ENCODE measurements around the gene KRTAP5-9.
"Not testable (repeated sequence)": the region's sequence is repeated elsewhere in the genome, so short reads cannot be mapped to it uniquely, and the experiment has no call there.

The KRTAP5-9 gene

GRCh38 chr11:71518506-71519471 is 29.4 kb upstream of the KRTAP5-9 start:
- no peak overlapping the region for H2AFZ ChIP-seq (ENCODE audit: low read length, unreplicated experiment)
- no peaks in the 10 kb centered on the region for H3K27me3 ChIP-seq (ENCODE audit: insufficient read depth, low read length)
- no peaks in the 10 kb centered on the region for H3K79me2 ChIP-seq (ENCODE audit: control insufficient read depth, insufficient read depth, low read length, unreplicated experiment)
- H3K36me3 ChIP-seq (ENCODE audit: insufficient read depth, low read length) = no peaks in the 10 kb centered on the region
- no peak overlapping the region for H3K27ac ChIP-seq (ENCODE audit: low read depth, low read length)
- no peak overlapping the region for H3K4me3 ChIP-seq (ENCODE audit: low read depth, low read length)
- no peaks in the 10 kb centered on the region for H3K4me1 ChIP-seq (ENCODE audit: control insufficient read depth, insufficient read depth, low read length, unreplicated experiment)

- Histone ChIP-seq H3K27ac (ENCODE audit: low read depth, low read length) (no peak overlapping the region), H3K79me2 (ENCODE audit: control insufficient read depth, insufficient read depth, low read length, unreplicated experiment) (no peaks in the 10 kb centered on the region), H3K4me3 (ENCODE audit: low read depth, low read length) (no peak overlapping the region), H3K27me3 (ENCODE audit: insufficient read depth, low read length) (peaks cover 1% of the 10 kb centered on the region; the same call in 1 of the 2 replicates), H2AFZ (ENCODE audit: low read length, unreplicated experiment) (no peak overlapping the region), H3K4me1 (ENCODE audit: control insufficient read depth, insufficient read depth, low read length, unreplicated experiment) (no peaks in the 10 kb centered on the region), H3K36me3 (ENCODE audit: insufficient read depth, low read length) (no peaks in the 10 kb centered on the region)
These were observed 28.7 kb upstream of the KRTAP5-9 start for GRCh38 chr11:71519546-71519945.

GRCh38 chr11:71525188-71525937 is 22.9 kb upstream of the KRTAP5-9 start:
- Histone ChIP-seq H3K27me3 (ENCODE audit: insufficient read depth, low read length) (peaks cover 17% of the 10 kb centered on the region; the same call in 1 of the 2 replicates), H3K79me2 (ENCODE audit: control insufficient read depth, insufficient read depth, low read length, unreplicated experiment) (no peaks in the 10 kb centered on the region), H3K4me3 (ENCODE audit: low read depth, low read length) (no peak overlapping the region), H3K4me1 (ENCODE audit: control insufficient read depth, insufficient read depth, low read length, unreplicated experiment) (no peaks in the 10 kb centered on the region), H3K36me3 (ENCODE audit: insufficient read depth, low read length) (no peaks in the 10 kb centered on the region), H3K27ac (ENCODE audit: low read depth, low read length) (no peak overlapping the region), H2AFZ (ENCODE audit: low read length, unreplicated experiment) (no peak overlapping the region)

GRCh38 chr11:71525938-71526495 is 22.2 kb upstream of the KRTAP5-9 start:
- H3K27ac ChIP-seq (ENCODE audit: low read depth, low read length) = no peak overlapping the region
- no peaks in the 10 kb centered on the region for H3K79me2 ChIP-seq (ENCODE audit: control insufficient read depth, insufficient read depth, low read length, unreplicated experiment)
- H3K27me3 ChIP-seq (ENCODE audit: insufficient read depth, low read length) = peaks cover 17% of the 10 kb centered on the region; the same call in 1 of the 2 replicates
- no peak overlapping the region for H3K4me3 ChIP-seq (ENCODE audit: low read depth, low read length)
- no peak overlapping the region for H2AFZ ChIP-seq (ENCODE audit: low read length, unreplicated experiment)
- H3K36me3 ChIP-seq (ENCODE audit: insufficient read depth, low read length) = no peaks in the 10 kb centered on the region
- no peaks in the 10 kb centered on the region for H3K4me1 ChIP-seq (ENCODE audit: control insufficient read depth, insufficient read depth, low read length, unreplicated experiment)

GRCh38 chr11:71526796-71527575 is 21.2 kb upstream of the KRTAP5-9 start, which contains the start of gene KRTAP5-7:
TSS of gene KRTAP5-7 (plus strand) at chr11:71527267. CDS start at chr11:71527301, 34 bp downstream.
- not testable (repeated sequence) for H3K4me3 ChIP-seq (ENCODE audit: low read depth, low read length); H2AFZ ChIP-seq (ENCODE audit: low read length, unreplicated experiment); H3K79me2 ChIP-seq (ENCODE audit: control insufficient read depth, insufficient read depth, low read length, unreplicated experiment); H3K4me1 ChIP-seq (ENCODE audit: control insufficient read depth, insufficient read depth, low read length, unreplicated experiment); H3K27ac ChIP-seq (ENCODE audit: low read depth, low read length); H3K36me3 ChIP-seq (ENCODE audit: insufficient read depth, low read length)
- peaks cover 17% of the 10 kb centered on the region; the same call in 1 of the 2 replicates for H3K27me3 ChIP-seq (ENCODE audit: insufficient read depth, low read length)

GRCh38 chr11:71527576-71528210 is 20.5 kb upstream of the KRTAP5-9 start:
- no peak overlapping the region for H3K27ac ChIP-seq (ENCODE audit: low read depth, low read length)
- no peaks in the 10 kb centered on the region for H3K4me1 ChIP-seq (ENCODE audit: control insufficient read depth, insufficient read depth, low read length, unreplicated experiment)
- H3K27me3 ChIP-seq (ENCODE audit: insufficient read depth, low read length) = peaks cover 17% of the 10 kb centered on the region; the same call in 1 of the 2 replicates
- no peak overlapping the region for H2AFZ ChIP-seq (ENCODE audit: low read length, unreplicated experiment)
- no peak overlapping the region for H3K4me3 ChIP-seq (ENCODE audit: low read depth, low read length)
- H3K79me2 ChIP-seq (ENCODE audit: control insufficient read depth, insufficient read depth, low read length, unreplicated experiment) = no peaks in the 10 kb centered on the region
- no peaks in the 10 kb centered on the region for H3K36me3 ChIP-seq (ENCODE audit: insufficient read depth, low read length)

GRCh38 chr11:71530602-71531001 is 17.6 kb upstream of the KRTAP5-9 start:
- Histone ChIP-seq H3K79me2 (ENCODE audit: control insufficient read depth, insufficient read depth, low read length, unreplicated experiment) (no peaks in the 10 kb centered on the region), H3K27me3 (ENCODE audit: insufficient read depth, low read length) (peaks cover 8% of the 10 kb centered on the region; the same call in 1 of the 2 replicates), H3K4me1 (ENCODE audit: control insufficient read depth, insufficient read depth, low read length, unreplicated experiment) (no peaks in the 10 kb centered on the region), H3K36me3 (ENCODE audit: insufficient read depth, low read length) (no peaks in the 10 kb centered on the region), H2AFZ (ENCODE audit: low read length, unreplicated experiment) (no peak overlapping the region), H3K4me3 (ENCODE audit: low read depth, low read length) (no peak overlapping the region), H3K27ac (ENCODE audit: low read depth, low read length) (no peak overlapping the region)

- Histone ChIP-seq H3K4me3 (ENCODE audit: low read depth, low read length) (no peak overlapping the region), H3K4me1 (ENCODE audit: control insufficient read depth, insufficient read depth, low read length, unreplicated experiment) (no peaks in the 10 kb centered on the region), H3K27ac (ENCODE audit: low read depth, low read length) (no peak overlapping the region), H3K27me3 (ENCODE audit: insufficient read depth, low read length) (peaks cover 6% of the 10 kb centered on the region; the same call in 1 of the 2 replicates), H3K79me2 (ENCODE audit: control insufficient read depth, insufficient read depth, low read length, unreplicated experiment) (no peaks in the 10 kb centered on the region), H3K36me3 (ENCODE audit: insufficient read depth, low read length) (no peaks in the 10 kb centered on the region), H2AFZ (ENCODE audit: low read length, unreplicated experiment) (no peak overlapping the region)
These were observed 16.1 kb upstream of the KRTAP5-9 start for GRCh38 chr11:71532036-71532610.

GRCh38 chr11:71534711-71535608 is 13.3 kb upstream of the KRTAP5-9 start:
- not testable (repeated sequence) for H3K4me1 ChIP-seq (ENCODE audit: control insufficient read depth, insufficient read depth, low read length, unreplicated experiment); H2AFZ ChIP-seq (ENCODE audit: low read length, unreplicated experiment); H3K27ac ChIP-seq (ENCODE audit: low read depth, low read length); H3K4me3 ChIP-seq (ENCODE audit: low read depth, low read length); H3K27me3 ChIP-seq (ENCODE audit: insufficient read depth, low read length); H3K36me3 ChIP-seq (ENCODE audit: insufficient read depth, low read length); H3K79me2 ChIP-seq (ENCODE audit: control insufficient read depth, insufficient read depth, low read length, unreplicated experiment)

Data from ACC112 (cell line).